ENCODE measurements around the gene TEF. TPM values are rescaled to one million over a fixed set of nuclear protein-coding genes. Genes with fewer than 3 reads are reported as not detected.

TEF gene
- total RNA-seq, 3 donors from 2014 or later (not counting 1 experiment from before 2014, with no cell fraction given) = 2.7 to 5.5 (median 3.0) TPM

DNA sequence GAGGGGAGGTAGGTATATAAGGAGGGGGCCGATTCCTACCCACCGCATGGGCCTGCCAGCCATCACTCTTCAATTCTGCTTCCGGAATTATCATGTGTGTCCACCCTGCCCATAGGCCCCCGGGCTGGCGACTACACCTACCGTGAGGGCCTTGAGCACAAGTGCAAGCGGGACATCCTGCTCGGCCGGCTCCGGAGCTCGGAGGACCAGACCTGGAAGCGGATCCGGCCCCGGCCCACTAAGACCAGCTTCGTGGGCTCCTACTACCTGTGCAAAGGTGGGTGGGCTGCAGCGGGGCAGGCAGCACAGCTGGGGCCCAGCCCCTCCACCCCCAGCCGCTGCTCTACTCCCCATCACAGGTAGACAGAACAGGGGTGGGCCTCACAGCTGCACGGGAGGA lies 38.4 kb upstream of the TEF start:
- TF ChIP-seq, protein P1, sequence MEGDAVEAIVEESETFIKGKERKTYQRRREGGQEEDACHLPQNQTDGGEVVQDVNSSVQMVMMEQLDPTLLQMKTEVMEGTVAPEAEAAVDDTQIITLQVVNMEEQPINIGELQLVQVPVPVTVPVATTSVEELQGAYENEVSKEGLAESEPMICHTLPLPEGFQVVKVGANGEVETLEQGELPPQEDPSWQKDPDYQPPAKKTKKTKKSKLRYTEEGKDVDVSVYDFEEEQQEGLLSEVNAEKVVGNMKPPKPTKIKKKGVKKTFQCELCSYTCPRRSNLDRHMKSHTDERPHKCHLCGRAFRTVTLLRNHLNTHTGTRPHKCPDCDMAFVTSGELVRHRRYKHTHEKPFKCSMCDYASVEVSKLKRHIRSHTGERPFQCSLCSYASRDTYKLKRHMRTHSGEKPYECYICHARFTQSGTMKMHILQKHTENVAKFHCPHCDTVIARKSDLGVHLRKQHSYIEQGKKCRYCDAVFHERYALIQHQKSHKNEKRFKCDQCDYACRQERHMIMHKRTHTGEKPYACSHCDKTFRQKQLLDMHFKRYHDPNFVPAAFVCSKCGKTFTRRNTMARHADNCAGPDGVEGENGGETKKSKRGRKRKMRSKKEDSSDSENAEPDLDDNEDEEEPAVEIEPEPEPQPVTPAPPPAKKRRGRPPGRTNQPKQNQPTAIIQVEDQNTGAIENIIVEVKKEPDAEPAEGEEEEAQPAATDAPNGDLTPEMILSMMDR (IDR thresholded peaks at IDR 0.05) = no peak
- H3K9me3 ChIP-seq (ENCODE audit: control insufficient read depth, insufficient read depth, low read length) = no peaks in the 10 kb centered on the region
- WGBS (ENCODE audit: insufficient coverage) = 95% methylated on average over 18 of the region's 18 CpGs
- H3K4me1 ChIP-seq (ENCODE audit: control insufficient read depth, insufficient read depth, low read length) = no peaks in the 10 kb centered on the region
- Mint-ChIP-seq H3K27me3 (ENCODE audit: low read depth in 2 of 2) (no peaks in the 10 kb centered on the region), H3K36me3 (no peaks in the 10 kb centered on the region), H3K27ac (no peak overlapping the region), H3K4me3 (no peak overlapping the region), H3K9me3 (no peaks in the 10 kb centered on the region), H3K4me1 (no peaks in the 10 kb centered on the region)
- H3K27me3 ChIP-seq (ENCODE audit: control insufficient read depth, insufficient read depth, low read length) = no peaks in the 10 kb centered on the region
- no peak for ATAC-seq
- H3K27ac ChIP-seq (ENCODE audit: low read length) = no peak overlapping the region
- H3K36me3 ChIP-seq (ENCODE audit: control insufficient read depth, insufficient read depth, low read length) = peaks cover 63% of the 10 kb centered on the region
- H3K4me3 ChIP-seq (ENCODE audit: low read length) = no peak overlapping the region
- no peak for DNase-seq
- intact Hi-C loops (cut with micrococcal nuclease) = no loop called here

DNA sequence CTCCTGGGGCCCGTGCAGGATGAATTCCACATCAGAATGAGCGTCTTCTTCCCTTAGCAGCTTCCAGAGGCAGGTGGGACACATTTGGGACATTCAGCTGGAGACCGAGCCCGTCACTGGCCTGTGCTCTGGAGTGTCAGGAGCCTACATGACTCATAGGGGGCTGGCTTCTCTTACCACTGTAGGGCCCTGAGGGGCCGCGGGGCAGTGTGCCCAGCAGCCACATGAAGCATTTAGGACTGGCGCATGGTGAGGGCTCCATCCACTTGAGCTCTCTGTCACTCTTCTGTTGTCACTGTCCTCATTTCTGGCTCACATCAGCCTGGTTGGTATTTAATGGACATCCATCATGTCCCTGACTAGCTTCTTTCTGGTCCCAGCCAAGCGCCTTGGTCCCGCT lies 38.0 kb upstream of the TEF start:
- H3K27ac ChIP-seq (ENCODE audit: low read length) = no peak overlapping the region
- peaks cover 65% of the 10 kb centered on the region for H3K36me3 ChIP-seq (ENCODE audit: control insufficient read depth, insufficient read depth, low read length)
- no peak overlapping the region for H3K4me3 Mint-ChIP-seq
- DNase-seq = no peak
- no peak for ATAC-seq
- over 99% methylated on average over 9 of the region's 9 CpGs for WGBS (ENCODE audit: insufficient coverage)
- H3K4me1 Mint-ChIP-seq = no peaks in the 10 kb centered on the region
- H3K9me3 Mint-ChIP-seq = no peaks in the 10 kb centered on the region
- no peaks in the 10 kb centered on the region for H3K27me3 Mint-ChIP-seq (ENCODE audit: low read depth in 2 of 2)
- H3K27me3 ChIP-seq (ENCODE audit: control insufficient read depth, insufficient read depth, low read length) = no peaks in the 10 kb centered on the region
- H3K4me1 ChIP-seq (ENCODE audit: control insufficient read depth, insufficient read depth, low read length) = no peaks in the 10 kb centered on the region
- H3K27ac Mint-ChIP-seq = no peak overlapping the region
- intact Hi-C loops (cut with micrococcal nuclease) = no loop called here
- H3K36me3 Mint-ChIP-seq = no peaks in the 10 kb centered on the region
- no peaks in the 10 kb centered on the region for H3K9me3 ChIP-seq (ENCODE audit: control insufficient read depth, insufficient read depth, low read length)
- TF ChIP-seq, protein P1 (IDR thresholded peaks at IDR 0.05) = no peak
- no peak overlapping the region for H3K4me3 ChIP-seq (ENCODE audit: low read length)

DNA sequence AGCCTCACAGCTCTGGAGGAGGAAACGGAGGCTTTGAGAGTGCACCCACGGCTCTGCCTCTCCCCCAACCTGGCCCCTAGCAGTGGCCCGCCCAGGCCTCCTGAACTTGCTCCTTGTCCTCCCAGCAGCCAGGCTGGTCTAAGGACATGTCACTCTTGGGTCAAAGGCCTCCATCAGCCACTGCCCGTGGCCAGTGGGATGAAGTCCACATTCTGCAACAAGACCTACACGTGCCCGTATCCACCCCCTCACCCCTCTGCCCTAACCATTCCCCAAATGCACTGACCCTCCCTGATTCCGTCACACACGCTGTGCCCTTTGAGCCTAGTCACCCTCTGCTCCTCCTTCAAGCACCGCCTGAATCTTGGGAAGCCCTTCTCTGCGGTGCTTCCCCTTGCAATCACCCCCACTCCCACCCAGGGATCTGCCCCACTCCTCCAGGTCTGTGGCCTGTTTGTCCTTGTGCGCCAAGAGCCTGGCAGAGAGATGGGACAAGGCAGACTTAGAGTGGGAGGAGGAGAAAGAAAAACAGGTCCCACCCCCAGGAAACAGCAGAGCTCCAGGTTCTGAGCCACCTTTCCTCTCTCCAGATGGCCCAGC lies 37.5 kb upstream of the TEF start:
- intact Hi-C loops (cut with micrococcal nuclease) = no loop called here
- H3K36me3 ChIP-seq (ENCODE audit: control insufficient read depth, insufficient read depth, low read length) = peaks cover 68% of the 10 kb centered on the region
- Mint-ChIP-seq H3K4me3 (no peak overlapping the region), H3K4me1 (no peaks in the 10 kb centered on the region), H3K27ac (no peak overlapping the region), H3K27me3 (ENCODE audit: low read depth in 2 of 2) (no peaks in the 10 kb centered on the region), H3K36me3 (no peaks in the 10 kb centered on the region), H3K9me3 (no peaks in the 10 kb centered on the region)
- DNase-seq (no peak), ATAC-seq (no peak)
- H3K9me3 ChIP-seq (ENCODE audit: control insufficient read depth, insufficient read depth, low read length) = no peaks in the 10 kb centered on the region
- no peaks in the 10 kb centered on the region for H3K4me1 ChIP-seq (ENCODE audit: control insufficient read depth, insufficient read depth, low read length)
- no peak overlapping the region for H3K4me3 ChIP-seq (ENCODE audit: low read length)
- no peaks in the 10 kb centered on the region for H3K27me3 ChIP-seq (ENCODE audit: control insufficient read depth, insufficient read depth, low read length)
- 97% methylated on average over 11 of the region's 11 CpGs for WGBS (ENCODE audit: insufficient coverage)
- TF ChIP-seq, protein P1 (IDR thresholded peaks at IDR 0.05) = no peak
- no peak overlapping the region for H3K27ac ChIP-seq (ENCODE audit: low read length)

DNA sequence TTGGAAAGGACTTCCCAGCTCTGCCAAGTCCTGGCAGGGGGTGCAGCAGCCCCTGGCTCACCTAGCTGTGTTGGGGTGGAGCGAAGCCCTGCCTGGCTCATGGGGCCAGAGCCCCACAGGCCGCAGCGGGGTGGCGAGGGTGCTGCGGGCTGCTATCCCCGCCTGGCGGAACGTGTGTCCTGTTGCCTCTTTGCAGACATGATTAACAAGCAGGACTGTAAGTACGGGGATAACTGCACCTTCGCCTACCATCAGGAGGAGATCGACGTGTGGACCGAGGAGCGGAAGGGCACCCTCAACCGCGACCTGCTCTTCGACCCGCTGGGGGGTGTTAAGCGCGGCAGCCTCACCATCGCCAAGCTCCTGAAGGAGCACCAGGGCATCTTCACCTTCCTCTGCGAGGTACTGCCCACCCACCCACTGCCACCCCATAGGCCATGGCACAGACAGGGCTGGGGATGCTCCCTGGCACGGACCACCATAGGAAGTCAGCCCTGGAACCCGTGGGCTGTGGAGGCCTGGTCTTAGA lies 35.9 kb upstream of the TEF start:
- no peak for ATAC-seq
- Histone ChIP-seq H3K9me3 (ENCODE audit: control insufficient read depth, insufficient read depth, low read length) (no peaks in the 10 kb centered on the region), H3K27me3 (ENCODE audit: control insufficient read depth, insufficient read depth, low read length) (no peaks in the 10 kb centered on the region), H3K4me3 (ENCODE audit: low read length) (no peak overlapping the region), H3K4me1 (ENCODE audit: control insufficient read depth, insufficient read depth, low read length) (no peaks in the 10 kb centered on the region), H3K27ac (ENCODE audit: low read length) (no peak overlapping the region), H3K36me3 (ENCODE audit: control insufficient read depth, insufficient read depth, low read length) (peaks cover 71% of the 10 kb centered on the region)
- TF ChIP-seq, protein P1 (IDR thresholded peaks at IDR 0.05) = no peak
- DNase-seq = no peak
- 98% methylated on average over 24 of the region's 24 CpGs for WGBS (ENCODE audit: insufficient coverage)
- H3K4me3 Mint-ChIP-seq = no peak overlapping the region
- no peaks in the 10 kb centered on the region for H3K27me3 Mint-ChIP-seq (ENCODE audit: low read depth in 2 of 2)
- no peaks in the 10 kb centered on the region for H3K4me1 Mint-ChIP-seq
- no peaks in the 10 kb centered on the region for H3K36me3 Mint-ChIP-seq
- intact Hi-C loops (cut with micrococcal nuclease) = no loop called here
- no peak overlapping the region for H3K27ac Mint-ChIP-seq
- H3K9me3 Mint-ChIP-seq = no peaks in the 10 kb centered on the region

All from natural killer cell (primary cell).